CD4-positive, CD25-positive, alpha-beta regulatory T cell (primary cell): ENCODE data around the gene MUC6. TPM values are rescaled to one million over a fixed set of nuclear protein-coding genes. Genes with fewer than 3 reads are reported as not detected.

Source experiments
- ATAC-seq, 2 donors: fragments of 150-1000 bp; cut with Tn5 transposase; one replicate each; pipeline ENCODE4 v1.10.0; 2021; ENCODE audit warnings: low read depth in 2 of 2, moderate number of reproducible peaks in 2 of 2, moderate library complexity in 1 of 2
- DNase-seq, 3 donors: peaks; one replicate each; pipeline versions ENCODE4 v3.0.0 to v3.0.0-alpha.2; 2012 to 2022; ENCODE audit warnings: mixed read lengths in 1 of 3
- H3K27ac ChIP-seq: one replicate; pipeline ENCODE4 v1.7.0; 2013; ENCODE audit warnings: mild to moderate bottlenecking, low read length; ENCODE audit not compliant: insufficient read depth, poor library complexity, severe bottlenecking
- H3K27me3 ChIP-seq: one replicate; pipeline ENCODE4 v1.7.0; 2013; ENCODE audit warnings: low read length; ENCODE audit not compliant: control insufficient read depth, insufficient read depth
- H3K36me3 ChIP-seq: one replicate; pipeline ENCODE4 v1.7.0; 2013; ENCODE audit warnings: mild to moderate bottlenecking, low read length, moderate library complexity; ENCODE audit not compliant: control insufficient read depth, insufficient read depth
- H3K4me1 ChIP-seq: 2 replicates; pipeline ENCODE4 v1.7.0; 2013; ENCODE audit warnings: mild to moderate bottlenecking, low read length; ENCODE audit not compliant: insufficient read depth, control insufficient read depth, poor library complexity, severe bottlenecking
- H3K4me3 ChIP-seq: one replicate; pipeline ENCODE4 v1.7.0; 2013; ENCODE audit warnings: low read depth, mild to moderate bottlenecking, low read length, moderate library complexity
- H3K9me3 ChIP-seq, 2 experiments: 1 replicate in 1 of 2; 2 replicates in 1 of 2; pipeline ENCODE4 v1.7.0; 2013; ENCODE audit warnings: low read length in 2 of 2, mild to moderate bottlenecking in 1 of 2, moderate library complexity in 1 of 2; ENCODE audit not compliant: control insufficient read depth in 2 of 2
- H3K27ac Mint-ChIP-seq, 3 donors: one replicate each; pipeline ENCODE4 v1.8.0; 2020 to 2022; ENCODE audit warnings: mild to moderate bottlenecking in 3 of 3, mixed read lengths in 3 of 3, moderate library complexity in 2 of 3
- H3K27me3 Mint-ChIP-seq: one replicate; pipeline ENCODE4 v1.8.0; 2022; ENCODE audit warnings: mild to moderate bottlenecking, mixed read lengths
- H3K36me3 Mint-ChIP-seq: one replicate; pipeline ENCODE4 v1.8.0; 2020; ENCODE audit warnings: mixed read lengths
- H3K4me1 Mint-ChIP-seq, 4 donors: one replicate each; pipeline ENCODE4 v1.8.0; 2020 to 2022; ENCODE audit warnings: mixed read lengths in 4 of 4, mild to moderate bottlenecking in 1 of 4
- H3K4me3 Mint-ChIP-seq, 4 donors: one replicate each; pipeline ENCODE4 v1.8.0; 2020 to 2022; ENCODE audit warnings: mild to moderate bottlenecking in 4 of 4, mixed read lengths in 4 of 4, moderate library complexity in 3 of 4
- H3K9me3 Mint-ChIP-seq, 7 donors: one replicate each; pipeline ENCODE4 v1.8.0; 2020 to 2022; ENCODE audit warnings: mixed read lengths in 7 of 7, mild to moderate bottlenecking in 3 of 7, moderate library complexity in 2 of 7
- polyA plus RNA-seq, 4 donors: library from polyadenylated mRNA; unstranded; fragments of 300-500 nt; fragmentation: Illumina TruSeq; gene quantifications; one replicate each; pipeline ENCODE4 v1.2.3, GENCODE V29; 2021
- total RNA-seq: library from RNA; stranded (reverse); gene quantifications from one replicate; pipeline ENCODE4 v1.2.3, GENCODE V29; 2022

The MUC6 gene
- total and polyA plus RNA-seq, 5 donors from 2014 or later: 0.23 TPM; not detected in 4

- Histone ChIP-seq H3K4me3 (no peak overlapping the region), H3K36me3 (no peaks in the 10 kb centered on the region), H3K27me3 (no peaks in the 10 kb centered on the region), H3K9me3 (no peaks in the 10 kb centered on the region), H3K4me1 (no peaks in the 10 kb centered on the region), H3K27ac (no peak overlapping the region)
- DNase-seq (no peak), ATAC-seq (no peak)
- Mint-ChIP-seq H3K27ac (no peak overlapping the region), H3K27me3 (no peaks in the 10 kb centered on the region), H3K4me3 (no peak overlapping the region), H3K4me1 (peaks cover 0 to 5% (median 0%) of the 10 kb centered on the region in 4 donors), H3K9me3 (peaks cover 0 to 6% (median 0%) of the 10 kb centered on the region in 7 donors), H3K36me3 (no peaks in the 10 kb centered on the region)
Observed at GRCh38 chr11:1033016-1033798, 3.3 kb downstream of the MUC6 start.

- H3K4me1 ChIP-seq: no peaks in the 10 kb centered on the region
- ATAC-seq: no peak
- Mint-ChIP-seq H3K27me3 (no peaks in the 10 kb centered on the region), H3K4me3 (peak overlapping the region in 1 of 4 donors; percentile 1), H3K27ac (peak overlapping the region in 2 of 3 donors; percentile 7 to 86), H3K36me3 (no peaks in the 10 kb centered on the region), H3K4me1 (peaks cover 0 to 5% (median 0%) of the 10 kb centered on the region in 4 donors), H3K9me3 (peaks cover 0 to 6% (median 0%) of the 10 kb centered on the region in 7 donors)
- no peak for DNase-seq
- H3K9me3 ChIP-seq: no peaks in the 10 kb centered on the region
- H3K4me3 ChIP-seq: no peak overlapping the region
- H3K36me3 ChIP-seq: no peaks in the 10 kb centered on the region
- no peak overlapping the region for H3K27ac ChIP-seq
- no peaks in the 10 kb centered on the region for H3K27me3 ChIP-seq
Observed at GRCh38 chr11:1032310-1032891, 4.1 kb downstream of the MUC6 start.

- peaks cover 0 to 6% (median 0%) of the 10 kb centered on the region in 7 donors for H3K9me3 Mint-ChIP-seq
- no peak overlapping the region for H3K4me3 Mint-ChIP-seq
- H3K27ac ChIP-seq: no peak overlapping the region
- H3K27ac Mint-ChIP-seq: peak overlapping the region in 1 of 3 donors; percentile 86
- no peaks in the 10 kb centered on the region for H3K9me3 ChIP-seq
- no peaks in the 10 kb centered on the region for H3K27me3 Mint-ChIP-seq
- no peak overlapping the region for H3K4me3 ChIP-seq
- ATAC-seq (no peak), DNase-seq (no peak)
- H3K27me3 ChIP-seq: no peaks in the 10 kb centered on the region
- no peaks in the 10 kb centered on the region for H3K36me3 ChIP-seq
- peaks cover 0 to 5% (median 0%) of the 10 kb centered on the region in 4 donors for H3K4me1 Mint-ChIP-seq
- no peaks in the 10 kb centered on the region for H3K4me1 ChIP-seq
- no peaks in the 10 kb centered on the region for H3K36me3 Mint-ChIP-seq
Observed at GRCh38 chr11:1031121-1031899, 5.2 kb downstream of the MUC6 start.

GRCh38 chr11:1030556-1030955 lies 6.0 kb downstream of the MUC6 start:
- Histone ChIP-seq H3K36me3 (no peaks in the 10 kb centered on the region), H3K27me3 (no peaks in the 10 kb centered on the region), H3K9me3 (no peaks in the 10 kb centered on the region), H3K4me1 (no peaks in the 10 kb centered on the region), H3K27ac (no peak overlapping the region), H3K4me3 (no peak overlapping the region)
- H3K9me3 Mint-ChIP-seq: peaks cover 0 to 6% (median 0%) of the 10 kb centered on the region in 7 donors
- no peak overlapping the region for H3K4me3 Mint-ChIP-seq
- ATAC-seq (no peak), DNase-seq (no peak)
- peaks cover 0 to 5% (median 0%) of the 10 kb centered on the region in 4 donors for H3K4me1 Mint-ChIP-seq
- H3K27ac Mint-ChIP-seq: no peak overlapping the region
- H3K36me3 Mint-ChIP-seq: no peaks in the 10 kb centered on the region
- H3K27me3 Mint-ChIP-seq: no peaks in the 10 kb centered on the region

GRCh38 chr11:1030086-1030485 lies 6.4 kb downstream of the MUC6 start:
- no peaks in the 10 kb centered on the region for H3K27me3 ChIP-seq
- no peaks in the 10 kb centered on the region for H3K36me3 Mint-ChIP-seq
- H3K4me1 Mint-ChIP-seq: peaks cover 0 to 5% (median 0%) of the 10 kb centered on the region in 4 donors
- H3K4me3 Mint-ChIP-seq: no peak overlapping the region
- no peak overlapping the region for H3K27ac ChIP-seq
- no peaks in the 10 kb centered on the region for H3K27me3 Mint-ChIP-seq
- no peak overlapping the region for H3K4me3 ChIP-seq
- H3K27ac Mint-ChIP-seq: no peak overlapping the region
- DNase-seq (no peak), ATAC-seq (no peak)
- no peaks in the 10 kb centered on the region for H3K36me3 ChIP-seq
- no peaks in the 10 kb centered on the region for H3K9me3 ChIP-seq
- no peaks in the 10 kb centered on the region for H3K4me1 ChIP-seq
- peaks cover 0 to 6% (median 0%) of the 10 kb centered on the region in 7 donors for H3K9me3 Mint-ChIP-seq

GRCh38 chr11:1029654-1030053 lies 6.9 kb downstream of the MUC6 start:
- no peak overlapping the region for H3K27ac Mint-ChIP-seq
- Histone ChIP-seq H3K4me3 (no peak overlapping the region), H3K9me3 (no peaks in the 10 kb centered on the region), H3K4me1 (no peaks in the 10 kb centered on the region), H3K27me3 (no peaks in the 10 kb centered on the region), H3K27ac (no peak overlapping the region), H3K36me3 (no peaks in the 10 kb centered on the region)
- H3K36me3 Mint-ChIP-seq: no peaks in the 10 kb centered on the region
- ATAC-seq (no peak), DNase-seq (no peak)
- peaks cover 0 to 5% (median 0%) of the 10 kb centered on the region in 4 donors for H3K4me1 Mint-ChIP-seq
- no peak overlapping the region for H3K4me3 Mint-ChIP-seq
- peaks cover 0 to 6% (median 0%) of the 10 kb centered on the region in 7 donors for H3K9me3 Mint-ChIP-seq
- no peaks in the 10 kb centered on the region for H3K27me3 Mint-ChIP-seq

GRCh38 chr11:1029051-1029450 lies 7.5 kb downstream of the MUC6 start:
- Mint-ChIP-seq H3K9me3 (peaks cover 0 to 6% (median 0%) of the 10 kb centered on the region in 7 donors), H3K36me3 (no peaks in the 10 kb centered on the region), H3K4me1 (peaks cover 0 to 5% (median 0%) of the 10 kb centered on the region in 4 donors), H3K27me3 (no peaks in the 10 kb centered on the region), H3K4me3 (no peak overlapping the region), H3K27ac (no peak overlapping the region)
- Histone ChIP-seq H3K4me3 (no peak overlapping the region), H3K4me1 (no peaks in the 10 kb centered on the region), H3K27ac (no peak overlapping the region), H3K27me3 (no peaks in the 10 kb centered on the region), H3K36me3 (no peaks in the 10 kb centered on the region), H3K9me3 (no peaks in the 10 kb centered on the region)
- DNase-seq (no peak), ATAC-seq (no peak)
